MM.1S (cell line): ENCODE data around the gene PLCB1.

Source experiments
- EZH2 ChIP-seq: fragments of 300-600 bp; sonication (generic); optimal IDR thresholded peaks from 2 replicates; pipeline ENCODE3; 2017; ENCODE audit warnings: low read depth, mild to moderate bottlenecking, antibody characterized with exemption, low read length, mixed read lengths
- EZH2phosphoT487 ChIP-seq: fragments of 300-600 bp; sonication (generic); IDR thresholded peaks from 2 replicates; pipeline ENCODE4 v1.6.1; 2018; ENCODE audit warnings: antibody characterized with exemption, low read length
- TF ChIP-seq, protein P1 (sequence below): fragments of 300-600 bp; sonication (generic); IDR thresholded peaks from 2 replicates; pipeline ENCODE4 v1.5.1; 2016; ENCODE audit warnings: antibody characterized with exemption, low read length, mixed read lengths

DNA sequence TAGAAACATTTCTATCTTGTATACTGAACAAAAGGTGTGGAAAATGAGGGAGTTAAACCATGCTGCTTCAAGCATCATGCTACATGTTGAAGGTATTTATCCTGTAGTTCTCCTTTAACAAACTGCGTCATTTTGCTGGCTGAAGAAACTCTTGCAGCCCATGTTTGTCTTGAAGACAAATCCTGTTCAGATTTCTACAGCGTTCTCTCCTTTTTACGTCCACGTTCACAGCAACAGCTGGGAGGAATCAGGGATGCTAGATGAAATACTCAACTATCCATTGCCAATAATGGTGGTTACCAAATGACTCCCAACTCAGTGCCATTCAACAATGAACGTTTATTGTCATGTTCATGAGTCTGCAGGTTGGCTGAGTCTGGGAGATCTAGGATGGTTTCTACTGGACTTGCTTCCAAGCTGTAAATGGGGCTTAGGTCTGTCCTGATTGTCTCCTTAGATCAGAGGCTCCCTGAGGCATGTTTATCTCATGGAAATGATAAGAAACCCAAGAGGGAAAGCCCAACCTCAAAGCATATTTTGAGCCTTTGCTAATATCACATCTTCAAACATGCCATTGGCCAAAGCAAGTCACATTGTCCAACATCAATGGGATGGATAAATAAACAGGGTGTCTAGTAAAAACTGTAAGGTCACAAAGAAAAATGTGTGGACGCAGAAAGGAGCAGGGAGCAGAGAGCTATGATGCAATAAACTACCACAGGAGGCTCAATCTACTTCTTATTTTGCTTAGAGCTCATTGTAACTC, 2.7 kb upstream of the PLCB1 start:
- TF ChIP-seq, protein P1, sequence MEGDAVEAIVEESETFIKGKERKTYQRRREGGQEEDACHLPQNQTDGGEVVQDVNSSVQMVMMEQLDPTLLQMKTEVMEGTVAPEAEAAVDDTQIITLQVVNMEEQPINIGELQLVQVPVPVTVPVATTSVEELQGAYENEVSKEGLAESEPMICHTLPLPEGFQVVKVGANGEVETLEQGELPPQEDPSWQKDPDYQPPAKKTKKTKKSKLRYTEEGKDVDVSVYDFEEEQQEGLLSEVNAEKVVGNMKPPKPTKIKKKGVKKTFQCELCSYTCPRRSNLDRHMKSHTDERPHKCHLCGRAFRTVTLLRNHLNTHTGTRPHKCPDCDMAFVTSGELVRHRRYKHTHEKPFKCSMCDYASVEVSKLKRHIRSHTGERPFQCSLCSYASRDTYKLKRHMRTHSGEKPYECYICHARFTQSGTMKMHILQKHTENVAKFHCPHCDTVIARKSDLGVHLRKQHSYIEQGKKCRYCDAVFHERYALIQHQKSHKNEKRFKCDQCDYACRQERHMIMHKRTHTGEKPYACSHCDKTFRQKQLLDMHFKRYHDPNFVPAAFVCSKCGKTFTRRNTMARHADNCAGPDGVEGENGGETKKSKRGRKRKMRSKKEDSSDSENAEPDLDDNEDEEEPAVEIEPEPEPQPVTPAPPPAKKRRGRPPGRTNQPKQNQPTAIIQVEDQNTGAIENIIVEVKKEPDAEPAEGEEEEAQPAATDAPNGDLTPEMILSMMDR = no peak
- TF ChIP-seq EZH2 = no peak
- no peak for TF ChIP-seq EZH2phosphoT487
